Non-pigmented ciliary epithelial cell (primary cell): ENCODE data around the gene LSAMP.
A peak's percentile ranks its signal among the peaks of the same experiment; 100 is the strongest.
"Not testable (repeated sequence)": the region's sequence is repeated elsewhere in the genome, so short reads cannot be mapped to it uniquely, and the experiment has no call there.

Source experiments
- DNase-seq: peaks from one replicate; pipeline ENCODE4 v3.0.0-alpha.2; 2010; ENCODE audit warnings: low read depth

LSAMP gene

DNA sequence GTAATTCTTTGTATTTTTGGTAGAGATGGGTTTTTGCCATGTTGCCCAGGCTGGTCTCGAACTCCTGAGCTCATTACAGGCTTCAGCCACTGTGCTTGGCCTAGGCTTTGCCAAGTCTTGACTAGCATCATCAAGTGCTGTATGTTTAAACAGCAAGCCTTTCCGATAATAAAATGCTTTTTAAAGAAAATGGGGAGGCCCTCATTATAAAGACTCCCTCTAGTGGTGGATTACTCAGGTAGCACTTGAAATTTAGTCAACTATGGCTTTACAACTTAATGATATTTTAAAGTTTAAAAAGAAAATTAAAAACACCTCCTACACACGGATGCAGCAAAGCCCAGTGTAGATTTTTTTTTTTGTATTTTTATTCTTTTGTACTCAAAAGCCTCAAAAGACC lies 608.3 kb downstream of the LSAMP start:
- no peak for DNase-seq

DNA sequence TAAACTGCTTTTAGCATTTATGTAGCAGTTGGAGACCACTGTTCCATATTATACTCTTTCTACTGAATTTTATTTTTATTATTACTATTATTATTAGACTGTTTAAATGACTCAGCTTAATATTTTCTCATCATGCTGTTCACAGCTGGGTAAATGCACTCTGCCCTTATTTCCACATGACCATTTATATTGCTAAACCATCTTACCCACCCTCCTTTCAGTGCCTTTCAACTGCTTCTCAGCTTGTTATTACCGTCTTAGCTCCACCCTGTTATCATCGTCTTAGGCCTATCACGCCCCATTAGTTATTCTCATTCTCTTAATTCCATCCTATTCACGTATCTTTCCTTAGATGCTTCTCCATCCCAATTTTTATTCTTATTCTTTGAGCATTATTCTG lies 609.3 kb downstream of the LSAMP start:
- DNase-seq = no peak

- peak; percentile 61 for DNase-seq
These were observed 611.2 kb downstream of the LSAMP start for GRCh38 chr3:115834068-115834467.

- DNase-seq = no peak
These were observed 612.2 kb downstream of the LSAMP start for GRCh38 chr3:115833074-115833473.

DNA sequence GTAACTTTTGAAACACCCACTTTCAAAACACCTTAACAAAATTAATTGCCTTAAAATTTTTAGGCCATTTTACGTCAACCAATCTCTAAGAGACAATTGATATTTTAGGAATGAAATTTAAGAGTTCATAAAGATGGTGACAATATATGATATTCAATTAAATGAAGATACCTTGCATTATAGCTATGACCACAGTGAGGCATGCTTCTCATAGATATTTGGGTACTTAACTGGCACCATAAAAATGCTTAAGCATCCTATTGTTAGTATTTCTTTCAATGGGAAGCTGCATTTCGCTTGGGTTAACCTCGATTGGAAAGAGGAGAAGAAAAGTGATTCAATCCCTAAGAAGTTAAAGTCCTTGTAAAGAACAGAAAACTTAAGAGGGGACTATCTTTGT lies 613.0 kb downstream of the LSAMP start:
- no peak for DNase-seq

DNA sequence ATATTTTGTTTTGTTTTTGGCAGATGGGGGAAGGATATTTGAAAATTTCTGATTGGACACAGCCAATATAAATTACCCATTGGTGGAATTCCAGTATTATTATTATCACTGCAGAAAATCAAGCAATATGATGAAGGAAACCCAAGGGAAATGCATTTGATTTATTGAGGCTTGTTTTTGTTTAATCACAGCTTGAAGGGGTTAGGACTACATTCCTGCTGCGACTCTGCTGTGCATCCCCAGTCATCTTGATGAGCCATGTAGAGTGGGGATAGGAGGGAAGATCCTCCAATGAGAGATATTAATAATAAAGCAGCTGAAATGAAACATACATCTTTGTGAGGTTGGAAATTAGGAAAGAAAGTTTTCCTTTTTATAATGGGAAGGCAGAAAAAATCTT lies 613.4 kb downstream of the LSAMP start:
- no peak for DNase-seq

DNA sequence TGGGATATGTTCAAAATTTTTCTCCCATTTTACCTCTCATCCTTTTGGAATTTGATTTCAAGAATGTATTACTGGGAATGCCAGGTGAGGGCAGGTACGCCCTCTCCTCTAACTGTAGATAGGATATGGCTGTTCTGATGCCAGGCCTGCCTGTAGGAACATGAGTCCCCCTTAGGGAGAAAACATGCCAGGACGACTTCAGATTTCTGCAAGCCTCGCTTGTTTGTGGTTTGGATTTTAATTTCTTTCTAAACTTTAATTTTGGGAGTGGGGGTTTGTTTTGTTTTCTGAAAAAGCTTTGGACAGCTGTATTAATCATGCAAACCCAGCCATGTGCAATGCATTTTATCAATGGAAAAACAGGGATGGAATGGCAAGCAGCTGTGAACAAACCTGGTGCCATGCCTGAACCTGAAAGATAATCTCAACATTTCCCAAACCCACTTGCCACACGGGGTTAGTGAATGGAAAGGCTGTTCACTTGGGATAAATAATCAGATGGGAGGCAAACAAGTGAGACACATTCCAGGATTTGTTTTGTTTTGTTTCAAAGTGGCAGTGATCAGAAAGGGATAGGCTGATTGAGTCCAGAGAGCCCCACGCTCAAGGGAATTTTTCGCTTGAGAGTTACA lies 614.4 kb downstream of the LSAMP start:
- DNase-seq = no peak

- no peak for DNase-seq
These were observed 616.9 kb downstream of the LSAMP start for GRCh38 chr3:115828401-115828800.

- DNase-seq = no peak
These were observed 617.8 kb downstream of the LSAMP start for GRCh38 chr3:115827495-115827894.

DNA sequence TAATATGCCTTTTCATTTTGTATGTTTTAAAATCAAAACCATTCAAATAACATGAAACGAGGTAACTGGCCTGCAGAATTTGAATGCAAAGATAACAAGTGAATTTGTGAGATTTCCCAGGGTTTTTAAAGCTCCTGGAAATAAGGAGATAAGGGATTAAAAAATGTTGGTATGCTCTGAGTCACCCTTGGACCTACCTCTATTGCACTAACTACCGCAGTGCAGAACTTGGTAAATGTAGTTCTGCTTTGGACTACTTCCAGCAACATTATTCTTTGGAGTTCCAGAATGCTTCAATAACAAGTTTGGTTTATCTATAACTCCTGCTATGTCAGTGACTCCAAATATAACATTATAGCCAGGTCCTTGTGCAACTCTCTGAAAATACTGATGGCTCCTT lies 620.2 kb downstream of the LSAMP start:
- no peak for DNase-seq

DNA sequence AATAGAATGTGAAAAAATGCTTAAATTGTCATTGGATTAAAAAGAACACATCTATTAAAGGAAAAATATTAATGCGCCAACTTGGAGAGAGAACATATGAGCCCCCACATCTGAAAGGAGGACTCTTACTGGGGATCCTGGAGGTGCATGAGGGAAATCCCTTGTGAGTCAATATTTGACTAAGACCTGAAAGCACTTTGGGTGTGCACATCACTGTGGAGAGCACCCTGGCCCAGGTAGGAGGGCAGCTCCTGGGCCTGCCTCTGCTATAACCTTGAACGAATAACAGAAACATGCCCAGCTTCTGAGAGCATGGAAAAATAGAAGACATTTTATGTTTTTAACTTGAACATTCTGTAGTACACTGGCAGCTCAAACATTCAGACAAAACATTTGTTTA lies 622.2 kb downstream of the LSAMP start:
- DNase-seq = no peak

GRCh38 chr3:115822579-115822978 lies 622.7 kb downstream of the LSAMP start:
- DNase-seq = no peak

DNA sequence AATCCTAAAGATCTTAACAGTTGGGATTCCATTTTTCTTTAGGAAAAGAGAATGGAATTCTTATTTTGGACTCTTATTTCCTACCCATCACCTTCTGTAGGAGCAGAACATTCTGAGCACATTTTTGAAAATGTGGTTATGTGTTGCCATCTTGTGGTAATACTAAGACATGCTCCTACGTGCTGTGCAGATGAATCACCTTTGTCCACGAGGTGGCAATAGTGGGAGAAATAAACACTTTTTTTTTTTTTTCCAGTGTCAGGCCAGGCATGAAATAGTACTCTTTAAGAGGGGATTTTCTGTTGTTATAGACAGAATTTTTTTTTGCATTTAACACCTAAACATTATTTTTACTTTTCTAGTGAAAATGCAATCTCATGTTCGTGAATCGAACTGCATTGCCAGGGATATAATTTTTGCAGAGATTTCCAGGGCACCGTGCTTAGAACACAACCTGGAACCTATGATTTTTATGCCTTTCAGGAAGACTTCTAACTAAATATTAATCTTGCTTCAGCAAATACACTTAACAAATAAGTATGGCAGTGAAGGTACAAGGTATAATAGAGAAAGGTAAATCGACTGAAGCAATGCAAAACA lies 625.4 kb downstream of the LSAMP start:
- DNase-seq = no peak

DNA sequence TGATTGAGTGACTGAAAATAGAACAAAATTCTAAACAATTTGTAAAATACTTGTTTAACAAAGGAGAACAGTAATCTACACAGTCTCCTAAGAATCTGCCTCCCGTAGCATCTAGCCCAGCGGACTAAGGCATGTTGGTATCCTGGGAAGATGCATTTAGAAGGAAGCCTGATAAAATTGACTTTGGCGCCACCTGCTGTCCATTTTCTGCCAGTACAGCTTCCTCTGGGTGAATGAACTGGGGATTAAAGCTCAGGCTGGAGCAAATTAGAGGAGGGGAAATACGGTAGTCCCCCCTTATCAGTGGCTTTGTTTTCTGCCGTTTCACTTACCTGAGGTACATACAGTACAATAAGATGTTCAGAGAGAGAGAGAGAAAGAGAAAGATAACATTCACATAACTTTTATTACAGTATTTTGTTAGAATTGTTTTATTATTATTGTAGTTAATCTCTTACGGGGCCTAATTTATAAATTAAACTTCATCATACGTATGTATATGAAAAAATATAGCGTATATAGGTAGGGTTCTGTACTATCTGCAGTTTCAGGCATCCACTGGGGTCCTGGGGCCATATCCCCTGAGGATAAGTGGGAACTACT lies 630.4 kb downstream of the LSAMP start:
- DNase-seq = no peak

- DNase-seq = no peak
These were observed 631.3 kb downstream of the LSAMP start for GRCh38 chr3:115814006-115814405.

DNA sequence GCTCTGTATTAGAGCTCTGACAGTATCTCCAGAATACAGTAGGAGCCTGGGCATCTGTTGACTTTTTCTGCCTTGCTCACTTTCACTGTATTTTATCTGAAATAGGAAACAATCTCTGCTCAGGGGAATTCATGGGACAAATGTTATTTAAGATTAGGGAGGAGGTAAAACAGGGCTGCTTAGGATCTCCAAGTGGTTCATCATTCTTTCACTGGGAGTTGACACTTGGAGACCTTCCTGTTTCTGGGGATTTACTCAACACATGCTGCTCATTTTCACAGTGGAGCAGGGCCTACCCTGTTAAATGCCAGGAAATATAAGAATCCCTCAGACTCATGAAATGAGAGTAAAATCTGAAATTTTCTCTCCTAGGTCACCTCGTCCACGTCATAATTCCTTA lies 636.5 kb downstream of the LSAMP start:
- DNase-seq = no peak

DNA sequence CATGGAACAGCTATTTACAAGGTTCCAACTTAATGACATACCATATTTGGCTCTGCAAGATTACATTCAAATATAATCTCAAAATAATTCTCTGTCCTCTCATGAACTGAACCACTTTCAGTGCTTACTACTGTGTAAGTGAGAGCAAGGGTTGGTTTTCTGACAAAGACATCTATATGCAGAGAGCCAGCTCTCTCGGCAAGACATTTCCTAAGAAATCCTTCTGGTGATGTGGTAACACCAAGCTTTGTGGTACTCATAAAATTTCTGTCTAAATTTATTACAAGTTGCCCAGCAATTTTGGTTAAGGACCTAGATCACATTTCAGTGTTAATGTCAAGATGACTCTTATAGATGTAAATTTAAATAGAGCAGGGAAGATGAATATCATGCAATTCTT lies 637.0 kb downstream of the LSAMP start:
- DNase-seq = no peak

GRCh38 chr3:115806501-115806900 lies 638.8 kb downstream of the LSAMP start:
- DNase-seq = no peak

DNA sequence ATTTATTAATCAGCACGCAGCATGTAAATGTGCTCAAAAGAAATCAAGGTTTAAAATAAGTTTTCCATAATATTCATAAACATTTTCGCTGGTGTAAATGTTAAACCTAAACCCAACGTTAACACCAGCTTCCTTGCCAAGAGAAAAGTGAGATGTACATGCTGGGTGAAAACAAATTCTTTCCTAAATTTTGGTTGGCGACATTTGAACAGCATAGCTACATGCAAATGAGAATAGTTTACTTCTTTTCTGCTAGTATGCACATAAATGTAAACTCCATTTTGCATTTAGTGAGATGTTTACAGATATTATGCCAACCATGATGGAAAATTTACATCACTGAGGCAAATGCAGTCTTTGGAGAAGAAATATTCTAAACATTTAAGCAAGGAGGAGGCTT lies 639.8 kb downstream of the LSAMP start:
- DNase-seq = no peak

DNA sequence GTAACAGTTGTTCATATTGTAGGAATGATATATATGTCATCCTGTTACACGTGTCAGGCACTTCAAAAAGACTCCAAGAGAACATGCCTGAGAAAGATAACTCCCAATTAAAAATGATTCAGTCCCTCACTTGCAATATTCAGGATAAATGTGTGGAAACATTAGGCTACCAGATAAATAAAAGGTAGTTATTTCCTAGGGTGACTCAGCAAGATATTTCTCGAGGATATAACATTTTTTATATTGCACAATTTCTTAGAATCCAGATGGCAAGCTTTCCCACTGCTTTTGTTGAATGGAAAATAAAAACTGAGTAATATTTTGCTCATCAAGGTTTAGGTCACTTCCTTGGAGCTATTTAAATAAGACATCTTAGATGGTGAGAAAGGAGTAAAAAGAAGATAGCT lies 640.6 kb downstream of the LSAMP start:
- peak; percentile 56 for DNase-seq

- no peak for DNase-seq
These were observed 641.1 kb downstream of the LSAMP start for GRCh38 chr3:115804200-115804599.

DNA sequence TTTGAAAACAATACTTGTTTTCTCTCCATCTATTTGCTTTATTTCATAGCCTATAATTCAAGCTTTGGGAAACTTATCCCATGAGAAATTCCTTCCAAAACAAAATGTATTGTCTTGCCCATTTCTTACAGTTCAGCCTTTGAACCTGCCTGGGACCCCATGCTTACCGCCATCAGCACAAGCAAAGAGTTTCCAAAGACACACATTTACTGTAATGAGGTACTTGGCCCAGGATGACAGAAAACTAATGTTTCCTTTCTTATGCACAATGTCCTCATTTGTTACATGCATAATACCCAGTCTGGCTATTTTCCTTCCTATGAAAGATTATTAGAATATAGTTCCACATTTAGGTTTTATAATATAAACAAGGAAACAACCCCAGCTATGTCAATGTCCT lies 641.6 kb downstream of the LSAMP start:
- no peak for DNase-seq

DNA sequence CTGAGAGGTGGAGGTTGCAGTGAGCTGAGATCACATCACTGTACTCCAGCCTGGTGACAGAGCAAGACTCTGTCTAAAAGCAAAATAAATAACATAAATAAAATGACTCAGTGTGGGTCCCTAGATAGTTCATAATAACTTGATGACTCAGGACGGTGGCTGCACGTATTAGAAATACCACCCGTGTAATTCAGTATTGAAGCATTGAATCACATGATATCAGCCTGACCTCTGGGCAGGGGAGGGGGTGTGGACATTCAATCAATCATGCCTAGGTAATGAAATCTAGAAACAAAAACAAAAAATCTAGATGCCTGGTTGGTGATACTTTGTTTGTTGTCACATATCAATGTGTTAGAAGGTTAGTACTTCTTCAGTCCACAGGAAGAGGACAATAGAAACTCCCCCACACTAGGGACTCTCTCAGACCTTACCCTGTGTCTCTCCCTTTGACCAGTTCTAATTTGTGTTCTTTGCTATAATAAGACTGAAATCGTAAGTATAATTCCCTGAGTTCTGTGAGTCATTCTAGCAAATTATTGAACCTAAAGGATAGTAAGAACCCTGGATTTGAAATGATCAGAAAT lies 644.7 kb downstream of the LSAMP start:
- DNase-seq = no peak

- not testable (repeated sequence) for DNase-seq
These were observed 645.2 kb downstream of the LSAMP start for GRCh38 chr3:115800065-115800464.
